HG03097 (cell line): ENCODE results near the gene ZFTA.
"Not testable (repeated sequence)": the region's sequence is repeated elsewhere in the genome, so short reads cannot be mapped to it uniquely, and the experiment has no call there.

Experiments
- ATAC-seq: cut with Tn5 transposase; IDR thresholded peaks from one replicate; pipeline ENCODE4 v1.9.1; 2021; ENCODE audit not compliant: unreplicated experiment, low FRiP score

Gene ZFTA

DNA sequence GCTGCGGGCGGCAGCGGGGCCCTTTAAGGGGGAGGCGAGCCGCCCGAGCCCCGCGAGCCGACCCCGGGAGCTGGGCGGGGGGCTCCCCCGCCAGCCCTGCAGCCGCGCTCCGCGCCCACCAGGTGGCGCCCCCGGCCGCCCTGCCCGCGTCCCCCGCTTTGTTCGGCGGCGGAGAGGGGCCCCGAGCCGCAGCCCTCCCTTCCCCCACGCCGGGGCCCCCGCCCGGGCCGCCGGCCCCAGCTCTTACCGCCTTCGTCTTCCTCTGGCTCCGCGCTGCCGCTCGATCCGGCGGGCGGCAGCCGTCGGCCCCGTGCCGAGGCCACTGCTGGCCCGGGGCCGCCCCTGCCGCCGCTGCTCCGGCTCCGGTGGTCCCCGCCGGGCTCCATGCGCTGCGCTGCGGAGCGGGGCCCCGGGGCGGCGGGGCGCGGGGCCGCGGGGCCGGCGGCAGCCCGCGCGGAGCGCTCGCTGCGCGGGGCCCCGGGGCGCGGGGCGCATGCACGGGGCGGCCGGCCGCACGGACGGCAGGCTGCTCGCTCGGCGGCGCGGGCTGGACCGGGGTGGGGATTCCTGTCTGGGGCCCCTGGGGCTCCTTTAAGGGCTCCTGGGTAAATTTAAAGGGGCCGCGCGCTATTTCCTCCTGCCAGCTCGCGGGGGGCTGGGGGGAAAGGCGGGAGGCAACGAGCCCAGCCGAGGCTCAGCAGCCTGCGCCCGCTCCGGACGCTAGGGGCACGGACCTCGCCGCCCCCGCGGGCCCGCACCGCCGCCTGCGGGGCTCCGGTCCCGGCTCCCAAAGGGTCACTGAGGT lies at the start of gene ZFTA:
ZFTA (minus strand) TSS at position 539 of the 805 bp plus-strand sequence; CDS start at position 386, 153 bp downstream.
- peak; percentile 54 for ATAC-seq

DNA sequence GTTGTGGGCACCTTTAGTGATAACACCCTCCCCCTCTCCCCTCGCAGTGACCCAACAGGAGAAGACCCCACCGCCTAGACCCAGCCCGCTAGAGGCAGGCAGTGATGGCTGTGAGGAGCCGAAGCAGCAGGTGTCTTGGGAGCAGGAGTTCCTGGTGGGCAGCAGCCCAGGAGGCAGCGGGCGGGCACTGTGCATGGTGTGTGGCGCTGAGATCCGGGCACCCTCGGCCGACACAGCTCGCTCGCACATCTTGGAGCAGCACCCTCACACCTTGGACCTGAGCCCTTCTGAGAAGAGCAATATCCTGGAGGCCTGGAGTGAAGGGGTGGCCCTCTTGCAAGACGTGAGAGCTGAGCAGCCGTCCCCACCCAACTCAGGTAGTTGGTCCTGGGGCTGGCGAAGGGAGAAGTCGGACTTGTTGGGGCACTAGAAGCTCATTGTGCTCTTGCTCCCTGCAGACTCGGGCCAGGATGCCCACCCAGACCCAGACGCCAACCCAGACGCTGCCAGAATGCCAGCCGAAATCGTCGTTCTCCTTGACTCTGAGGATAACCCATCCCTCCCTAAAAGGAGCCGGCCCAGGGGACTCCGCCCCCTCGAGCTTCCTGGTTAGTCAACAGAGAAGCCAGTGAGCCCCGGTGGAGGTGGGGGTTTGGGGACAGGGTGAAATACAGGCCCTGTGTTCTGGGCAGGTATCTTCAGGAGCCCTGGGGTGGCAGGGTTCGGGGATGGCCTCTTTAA lies 49.4 kb upstream of the ZFTA start:
- no peak for ATAC-seq

DNA sequence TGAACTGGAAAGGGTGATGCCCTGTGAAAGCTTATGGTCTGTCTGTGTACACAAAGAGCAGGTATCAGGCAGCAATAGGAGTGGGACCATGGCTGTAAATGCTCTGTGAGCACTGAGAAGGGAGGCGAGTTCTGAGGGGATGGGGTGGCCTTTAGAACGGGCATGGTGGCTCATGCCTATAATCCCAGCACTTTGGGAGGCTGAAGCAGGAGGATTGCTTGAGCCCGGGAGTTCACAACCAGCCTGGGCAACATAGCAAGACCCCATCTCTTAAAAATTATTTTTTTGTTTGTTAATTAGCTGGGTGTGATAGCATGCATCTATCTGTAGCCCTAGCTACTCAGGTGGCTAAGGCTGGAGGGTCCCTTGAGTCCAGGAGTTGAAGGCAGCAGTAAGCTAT lies 48.2 kb upstream of the ZFTA start:
- ATAC-seq, result no peak

- no peak for ATAC-seq
Observed at GRCh38 chr11:63816166-63816565, 47.6 kb upstream of the ZFTA start.

- ATAC-seq, result no peak
Observed at GRCh38 chr11:63814383-63814736, 45.8 kb upstream of the ZFTA start.

- ATAC-seq, result peak; percentile 36
Observed at GRCh38 chr11:63813563-63814382, 45.2 kb upstream of the ZFTA start.

DNA sequence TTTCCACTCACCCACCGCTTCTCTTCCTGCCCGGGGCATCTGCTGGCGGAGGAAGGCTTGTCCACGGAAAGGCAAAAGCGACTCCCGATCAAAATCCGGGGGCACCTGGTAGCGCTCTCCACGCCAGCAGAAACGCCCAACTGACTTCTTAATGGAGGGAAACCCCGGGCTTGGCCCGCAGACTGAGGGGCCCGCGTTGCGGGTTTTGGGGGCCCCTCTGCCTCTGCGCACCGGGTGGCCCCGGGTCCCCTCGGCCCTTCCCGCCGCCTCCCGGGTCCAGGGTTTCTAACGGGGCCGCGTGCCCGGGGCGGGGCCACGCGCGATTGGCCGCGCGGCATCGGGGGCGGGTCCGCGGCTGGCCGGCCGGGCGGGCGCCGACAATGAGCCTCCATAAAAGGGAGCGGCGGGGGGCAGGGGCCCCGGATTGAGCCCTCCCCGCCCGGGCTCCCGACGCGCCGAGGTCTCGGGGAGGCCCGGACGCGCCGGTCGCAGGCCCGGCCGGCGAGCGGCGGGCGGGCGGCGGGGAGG lies 44.5 kb upstream of the ZFTA start, which contains the start of gene SPINDOC:
SPINDOC (plus strand) TSS at position 422 of the 528 bp plus-strand sequence. CDS start 231 bp downstream, outside the sequence.
- peak; percentile 85 for ATAC-seq

DNA sequence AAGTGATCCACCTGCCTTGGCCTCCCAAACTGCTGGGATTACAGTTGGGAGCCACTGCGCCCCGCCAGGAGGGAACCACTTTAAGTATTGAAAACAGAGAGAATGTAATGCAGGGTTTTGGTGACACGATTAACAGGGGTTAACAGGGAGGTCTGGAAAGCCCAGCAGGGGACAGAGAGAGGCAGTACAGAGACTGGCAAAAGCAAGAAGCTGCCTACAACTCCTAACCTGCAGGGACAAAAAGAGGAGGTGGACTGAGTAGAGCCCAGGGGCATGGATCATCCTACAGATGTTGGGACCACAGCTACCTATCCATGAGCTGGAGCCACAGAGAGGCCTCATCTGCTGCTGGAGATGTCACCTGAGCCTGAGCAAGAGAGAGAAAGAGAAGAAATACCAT lies 42.9 kb upstream of the ZFTA start:
- no peak for ATAC-seq

DNA sequence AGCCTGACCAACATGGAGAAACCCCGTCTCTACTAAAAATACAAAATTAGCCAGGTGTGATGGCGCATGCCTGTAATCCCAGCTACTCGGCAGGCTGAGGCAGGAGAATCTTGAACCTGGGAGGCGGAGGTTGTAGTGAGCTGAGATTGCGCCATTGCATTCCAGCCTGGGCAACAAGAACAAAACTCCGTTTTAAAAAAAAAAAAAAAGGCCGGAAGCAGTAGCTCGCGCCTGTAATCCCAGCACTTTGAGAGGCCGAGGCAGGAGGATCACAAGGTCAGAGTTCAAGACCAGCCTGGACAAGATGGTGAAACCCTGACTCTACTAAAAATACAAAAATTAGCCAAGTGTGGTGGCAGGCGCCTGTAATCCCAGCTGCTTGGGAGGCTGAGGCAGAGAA lies 41.8 kb upstream of the ZFTA start:
- ATAC-seq, result not testable (repeated sequence)

- ATAC-seq, result no peak
Observed at GRCh38 chr11:63805844-63806415, 37.4 kb upstream of the ZFTA start.

GRCh38 chr11:63804259-63804658 lies 35.7 kb upstream of the ZFTA start:
- ATAC-seq, result no peak

DNA sequence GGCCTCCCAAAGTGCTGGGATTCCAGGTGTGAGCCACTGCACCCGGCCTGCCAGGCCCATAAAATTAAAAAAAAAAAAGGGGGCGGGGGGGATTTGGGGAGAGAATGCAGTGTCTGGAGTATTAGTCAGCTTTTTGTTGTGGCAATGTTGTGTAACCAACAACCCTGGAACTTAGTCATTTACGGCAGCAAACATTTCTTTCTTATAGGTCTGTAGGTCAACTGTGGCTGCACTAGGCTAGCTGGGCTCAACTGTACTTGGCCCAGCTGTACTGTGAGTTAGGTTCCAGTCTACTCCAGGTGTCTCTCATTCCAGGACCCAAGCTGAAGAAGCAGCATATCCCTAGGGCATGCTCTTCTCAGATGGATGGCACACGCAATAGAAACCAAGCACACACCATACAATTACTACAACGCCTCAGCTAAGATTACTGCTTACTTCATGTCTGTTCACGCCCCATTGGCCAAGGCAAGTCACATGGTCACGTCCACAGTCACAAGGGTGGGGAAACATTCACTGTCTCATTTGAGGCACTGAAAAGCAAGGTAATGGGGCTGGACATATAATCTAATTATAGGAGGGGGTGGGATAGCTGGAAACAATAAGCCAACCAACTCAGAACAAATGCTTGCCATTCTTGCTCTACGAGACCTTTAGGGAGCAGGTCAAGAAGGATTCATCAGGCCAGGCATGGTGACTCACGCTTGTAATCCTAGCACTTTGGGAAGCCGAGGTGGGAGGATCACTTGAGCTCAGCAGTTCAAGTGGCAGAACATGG lies 34.3 kb upstream of the ZFTA start:
- no peak for ATAC-seq

GRCh38 chr11:63800921-63801320 lies 32.3 kb upstream of the ZFTA start:
- no peak for ATAC-seq

GRCh38 chr11:63795066-63795465 lies 26.5 kb upstream of the ZFTA start:
- no peak for ATAC-seq

DNA sequence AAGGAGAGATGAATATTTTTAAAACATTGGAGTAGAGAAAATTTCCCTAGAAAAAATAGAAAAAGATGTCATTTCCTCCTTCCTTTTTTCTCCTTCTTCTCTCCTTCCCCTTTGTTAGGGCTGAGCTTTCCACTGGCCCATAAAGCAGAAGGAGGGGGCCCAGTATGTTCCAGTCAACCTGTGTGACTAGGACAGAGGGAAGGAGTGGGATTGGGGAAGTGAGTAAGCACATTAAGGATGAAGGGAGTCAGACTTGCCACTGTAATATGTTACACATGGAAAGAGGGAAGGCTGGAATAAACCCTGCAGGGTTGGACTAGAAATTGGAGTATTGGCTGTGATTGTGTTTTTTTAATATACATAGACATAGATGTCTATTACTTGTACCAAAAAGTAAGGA lies 24.6 kb upstream of the ZFTA start:
- no peak for ATAC-seq

DNA sequence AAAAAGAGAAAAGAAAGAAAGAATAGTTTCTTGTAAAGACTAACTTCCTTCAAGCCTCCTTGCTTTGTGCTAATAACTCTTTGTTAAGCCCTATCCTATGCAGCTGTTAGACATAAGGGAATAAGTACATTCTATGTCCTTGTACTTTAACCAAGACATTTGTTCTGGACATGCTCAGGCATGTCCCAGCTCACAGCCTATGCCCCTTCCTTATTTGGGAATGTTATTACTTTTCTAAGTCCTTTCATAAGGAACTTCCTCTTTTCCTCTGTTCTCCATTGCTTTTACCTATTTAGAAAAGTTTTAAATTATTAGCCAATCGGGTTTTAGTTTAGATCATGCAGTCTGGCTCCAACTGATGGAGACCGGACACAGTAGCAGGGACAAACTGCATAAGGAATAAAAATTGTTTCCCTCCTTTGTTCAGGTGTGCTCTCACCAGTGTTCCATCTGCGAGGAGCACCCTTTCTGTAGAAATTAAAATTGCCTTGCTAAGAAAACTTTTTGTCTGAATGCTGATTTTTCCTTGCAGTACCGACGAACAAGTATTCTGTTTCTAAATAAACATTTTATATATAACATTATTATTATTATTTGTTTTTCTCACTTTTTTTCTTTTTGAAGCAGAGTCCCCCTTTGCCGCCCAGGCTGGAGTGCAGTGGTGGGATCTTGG lies 23.1 kb upstream of the ZFTA start:
- ATAC-seq, result no peak

GRCh38 chr11:63785823-63786222 lies 17.2 kb upstream of the ZFTA start:
- ATAC-seq, result no peak

DNA sequence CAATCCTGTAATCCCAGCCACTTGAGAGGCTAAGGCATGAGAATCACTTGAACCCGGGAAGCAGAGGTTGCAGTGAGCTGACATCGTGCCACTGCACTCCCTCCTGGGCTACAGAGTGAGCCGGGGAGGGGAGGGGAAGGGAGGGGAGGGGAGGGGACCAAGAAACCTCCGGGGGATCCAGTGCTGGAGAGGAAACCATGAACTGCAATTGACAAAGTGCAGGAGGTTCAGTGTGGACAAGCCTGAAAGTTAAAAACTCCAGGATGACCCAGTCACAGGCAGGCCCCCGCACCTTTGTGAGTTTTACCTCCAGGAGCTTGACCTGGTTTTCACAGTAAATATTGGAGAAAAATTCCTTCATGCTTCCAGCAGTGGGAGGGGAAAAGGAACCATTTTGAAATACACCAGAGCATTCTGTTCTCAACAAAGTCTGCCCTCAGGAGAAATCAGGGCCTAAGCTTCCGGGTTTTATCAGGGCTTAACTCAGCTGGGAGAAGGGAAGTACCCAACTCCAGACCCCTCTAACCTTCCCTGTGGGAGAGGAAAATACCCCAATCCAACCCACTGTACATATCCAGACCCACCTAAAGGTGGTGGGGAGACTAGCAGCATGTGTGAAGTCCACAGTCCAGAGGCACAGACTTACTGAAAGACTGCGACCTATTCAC lies 15.5 kb upstream of the ZFTA start:
- no peak for ATAC-seq

GRCh38 chr11:63782749-63783148 lies 14.2 kb upstream of the ZFTA start:
- ATAC-seq, result no peak
